ENCODE results near the gene LRRC28.

- TF ChIP-seq CTCF (conservative IDR thresholded peaks at IDR 0.05; ENCODE audit: low read depth, low read length) (no peak), BHLHE40 (IDR thresholded peaks at IDR 0.05; ENCODE audit: low read depth, low read length) (no peak), POLR2A (IDR thresholded peaks at IDR 0.05; ENCODE audit: low read depth, low read length) (no peak)
These were observed 24.5 kb upstream of the LRRC28 start for GRCh38 chr15:99226802-99227201.
